Keratinocyte (primary cell): ENCODE measurements around the gene DENND1C. TPM values are rescaled to one million over a fixed set of nuclear protein-coding genes. Genes with fewer than 3 reads are reported as not detected.

Source experiments
- DNase-seq: peaks from one replicate; pipeline ENCODE4 v3.0.0-alpha.2; 2011; ENCODE audit warnings: low read depth, missing footprints, low spot score
- FAIRE-seq: peaks from 2 replicates; lab custom pipeline; 2011; peaks lifted over from hg19 to GRCh38; lab: Jason Lieb, UNC
- H2AFZ ChIP-seq: 2 replicates; pipeline ENCODE4 v1.6.0; 2012; ENCODE audit warnings: low read length, control low read depth, inconsistent platforms; ENCODE audit not compliant: control insufficient read depth
- H3K27ac ChIP-seq: 2 replicates; pipeline ENCODE4 v1.5.1; 2011; ENCODE audit warnings: low read length; ENCODE audit not compliant: control insufficient read depth, insufficient read depth
- H3K27me3 ChIP-seq: 3 replicates; pipeline ENCODE4 v1.6.0; 2011; ENCODE audit warnings: low read length; ENCODE audit not compliant: control insufficient read depth, insufficient read depth; ENCODE audit errors: extremely low read depth
- H3K36me3 ChIP-seq, 2 experiments: 2 replicates in 1 of 2; 3 replicates in 1 of 2; pipeline ENCODE4 v1.5.1; 2011; ENCODE audit warnings: low read length in 2 of 2, mild to moderate bottlenecking in 1 of 2; ENCODE audit not compliant: control insufficient read depth in 2 of 2, insufficient read depth in 2 of 2; ENCODE audit errors: extremely low read depth in 1 of 2
- H3K4me1 ChIP-seq: 3 replicates; pipeline ENCODE4 v1.5.1; 2011; ENCODE audit warnings: low read length; ENCODE audit not compliant: control insufficient read depth, insufficient read depth; ENCODE audit errors: extremely low read depth
- H3K4me2 ChIP-seq: 3 replicates; pipeline ENCODE4 v1.6.0; 2011; ENCODE audit warnings: low read depth, low read length; ENCODE audit not compliant: control insufficient read depth, insufficient read depth; ENCODE audit errors: extremely low read depth
- H3K4me3 ChIP-seq, 3 experiments: fragments of 200-600 bp in 1 of 3; sonication (generic) in 1 of 3; 2 replicates in 2 of 3; 3 replicates in 1 of 3; pipeline ENCODE4 v1.5.1; 2011 to 2016; ENCODE audit warnings: low read length in 3 of 3, mild to moderate bottlenecking in 3 of 3, control low read depth in 2 of 3, inconsistent platforms in 1 of 3, low read depth in 1 of 3, mixed read lengths in 1 of 3, mixed run types in 1 of 3, moderate library complexity in 1 of 3; ENCODE audit not compliant: control insufficient read depth in 2 of 3, insufficient read depth in 2 of 3; ENCODE audit errors: extremely low read depth in 1 of 3
- H3K79me2 ChIP-seq: 2 replicates; pipeline ENCODE4 v1.6.0; 2012; ENCODE audit warnings: low read length; ENCODE audit not compliant: control insufficient read depth, insufficient read depth
- H3K9ac ChIP-seq: 3 replicates; pipeline ENCODE4 v1.6.0; 2011; ENCODE audit warnings: low read length; ENCODE audit not compliant: control insufficient read depth, insufficient read depth; ENCODE audit errors: extremely low read depth
- H3K9me1 ChIP-seq: 3 replicates; pipeline ENCODE4 v1.6.0; 2011; ENCODE audit warnings: low read length; ENCODE audit not compliant: control insufficient read depth, insufficient read depth; ENCODE audit errors: extremely low read depth
- H3K9me3 ChIP-seq: 2 replicates; pipeline ENCODE4 v1.5.1; 2012; ENCODE audit warnings: low read depth, low read length; ENCODE audit not compliant: control insufficient read depth
- H4K20me1 ChIP-seq: 3 replicates; pipeline ENCODE4 v1.6.0; 2011; ENCODE audit warnings: low read length; ENCODE audit not compliant: control insufficient read depth, insufficient read depth; ENCODE audit errors: extremely low read depth
- CTCF ChIP-seq, 3 experiments: IDR thresholded peaks in 1 of 3; conservative IDR thresholded peaks in 1 of 3; optimal IDR thresholded peaks in 1 of 3; 2 replicates in 2 of 3; 3 replicates in 1 of 3; pipeline versions ENCODE3 to v1.5.1; 2011; ENCODE audit warnings: low read length in 3 of 3, mild to moderate bottlenecking in 3 of 3, moderate library complexity in 2 of 3, control low read depth in 1 of 3, inconsistent platforms in 1 of 3; ENCODE audit not compliant: insufficient read depth in 2 of 3; ENCODE audit errors: extremely low read depth in 1 of 3
- EZH2 ChIP-seq: IDR thresholded peaks from one replicate; pipeline ENCODE4 v1.6.1; 2012; ENCODE audit warnings: inconsistent platforms, mild to moderate bottlenecking, low read length, moderate library complexity
- dilution Hi-C: fragments of 300-500 bp; cut with MboI; formaldehyde crosslinking; loops from one replicate; pipeline ENCODE4 v1.7.0; 2020; ENCODE audit warnings: low sequenced_read_pairs; ENCODE audit not compliant: extremely low pct_ligation_motif_present
- polyA plus RNA-seq, 5 experiments: library from polyadenylated mRNA; depleted of rRNA in 3 of 5; stranded (reverse) in 3 of 5; stranded (forward) in 1 of 5; unstranded in 1 of 5; fragments of >200 nt; gene quantifications; 1 replicate in 1 of 5; 2 replicates in 3 of 5; 3 replicates in 1 of 5; pipeline versions ENCODE4 v1.2.1 to v1.2.3, GENCODE V29; 2011 to 2012; ENCODE audit warnings: missing spikeins in 2 of 5, low read depth in 1 of 5, low replicate concordance in 1 of 5

The DENND1C gene
- polyA plus RNA-seq, 1 donor (not counting 4 experiments of a cell fraction or from before 2014, with no cell fraction given) = 0.09 TPM

- Histone ChIP-seq H3K27me3 (peaks cover 12% of the 10 kb centered on the region), H3K36me3 (no peaks in the 10 kb centered on the region), H3K4me3 (no peak overlapping the region), H3K9me3 (no peaks in the 10 kb centered on the region), H3K4me1 (peaks cover 5% of the 10 kb centered on the region), H3K27ac (no peak overlapping the region), H3K4me2 (no peak overlapping the region), H3K79me2 (no peaks in the 10 kb centered on the region), H4K20me1 (no peaks in the 10 kb centered on the region), H3K9me1 (no peaks in the 10 kb centered on the region), H3K9ac (no peak overlapping the region), H2AFZ (no peak overlapping the region)
- DNase-seq (no peak), FAIRE-seq (no peak)
- dilution Hi-C loops = no loop called here
- TF ChIP-seq CTCF (optimal IDR thresholded peaks at IDR 0.05 in 1 of 3, IDR thresholded peaks at IDR 0.05 in 1 of 3, conservative IDR thresholded peaks at IDR 0.05 in 1 of 3; ENCODE audit: extremely low read depth in 1 of 3, insufficient read depth in 2 of 3, low read length in 3 of 3) (no peak), EZH2 (no peak)
These were observed 7.9 kb downstream of the DENND1C start for GRCh38 chr19:6473647-6474046.

- Histone ChIP-seq H3K9me3 (no peaks in the 10 kb centered on the region), H3K4me1 (peaks cover 5% of the 10 kb centered on the region), H3K27me3 (peaks cover 12% of the 10 kb centered on the region), H2AFZ (no peak overlapping the region), H3K4me2 (no peak overlapping the region), H4K20me1 (no peaks in the 10 kb centered on the region), H3K9me1 (no peaks in the 10 kb centered on the region), H3K27ac (no peak overlapping the region), H3K36me3 (peaks cover 0 to 4% of the 10 kb centered on the region in 2 experiments), H3K79me2 (no peaks in the 10 kb centered on the region), H3K9ac (no peak overlapping the region), H3K4me3 (no peak overlapping the region)
- FAIRE-seq = no peak
- no peak for DNase-seq
- TF ChIP-seq EZH2 = no peak
- no peak for TF ChIP-seq CTCF (optimal IDR thresholded peaks at IDR 0.05 in 1 of 3, IDR thresholded peaks at IDR 0.05 in 1 of 3, conservative IDR thresholded peaks at IDR 0.05 in 1 of 3; ENCODE audit: extremely low read depth in 1 of 3, insufficient read depth in 2 of 3, low read length in 3 of 3)
- dilution Hi-C loops = no loop called here
These were observed 8.9 kb downstream of the DENND1C start for GRCh38 chr19:6472713-6473112.
